GM12801 (cell line): ENCODE data around the gene USP5.

Source experiments
- TF ChIP-seq, protein P1 (sequence below): IDR thresholded peaks from one replicate; pipeline ENCODE4 v1.5.1; 2011; ENCODE audit warnings: control low read depth; ENCODE audit not compliant: insufficient read length; ENCODE audit errors: extremely low read depth

USP5 gene

DNA sequence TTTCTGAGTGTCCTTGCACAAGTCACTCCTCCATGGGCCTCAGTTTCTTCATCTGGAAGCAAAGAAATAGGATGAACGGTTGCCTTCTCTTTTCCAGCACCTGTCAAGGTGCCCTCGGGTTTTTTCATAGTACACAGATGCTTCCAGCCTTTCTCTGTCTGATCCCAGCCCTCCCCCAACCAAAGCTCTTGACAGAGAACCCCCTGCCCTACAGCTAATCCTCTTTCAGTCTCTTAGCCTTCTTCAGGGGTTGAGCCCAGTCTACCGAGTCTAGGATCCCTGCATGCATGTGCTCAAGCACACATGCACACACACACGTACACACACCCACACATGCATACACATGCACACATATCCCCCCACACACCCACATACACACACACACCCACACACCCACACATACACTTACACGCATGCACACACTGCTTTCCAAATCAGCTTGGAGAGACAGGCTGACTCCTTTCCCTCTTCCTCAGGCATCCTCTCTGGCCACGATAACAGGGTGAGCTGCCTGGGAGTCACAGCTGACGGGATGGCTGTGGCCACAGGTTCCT lies 5.6 kb upstream of the USP5 start:
- TF ChIP-seq, protein P1, sequence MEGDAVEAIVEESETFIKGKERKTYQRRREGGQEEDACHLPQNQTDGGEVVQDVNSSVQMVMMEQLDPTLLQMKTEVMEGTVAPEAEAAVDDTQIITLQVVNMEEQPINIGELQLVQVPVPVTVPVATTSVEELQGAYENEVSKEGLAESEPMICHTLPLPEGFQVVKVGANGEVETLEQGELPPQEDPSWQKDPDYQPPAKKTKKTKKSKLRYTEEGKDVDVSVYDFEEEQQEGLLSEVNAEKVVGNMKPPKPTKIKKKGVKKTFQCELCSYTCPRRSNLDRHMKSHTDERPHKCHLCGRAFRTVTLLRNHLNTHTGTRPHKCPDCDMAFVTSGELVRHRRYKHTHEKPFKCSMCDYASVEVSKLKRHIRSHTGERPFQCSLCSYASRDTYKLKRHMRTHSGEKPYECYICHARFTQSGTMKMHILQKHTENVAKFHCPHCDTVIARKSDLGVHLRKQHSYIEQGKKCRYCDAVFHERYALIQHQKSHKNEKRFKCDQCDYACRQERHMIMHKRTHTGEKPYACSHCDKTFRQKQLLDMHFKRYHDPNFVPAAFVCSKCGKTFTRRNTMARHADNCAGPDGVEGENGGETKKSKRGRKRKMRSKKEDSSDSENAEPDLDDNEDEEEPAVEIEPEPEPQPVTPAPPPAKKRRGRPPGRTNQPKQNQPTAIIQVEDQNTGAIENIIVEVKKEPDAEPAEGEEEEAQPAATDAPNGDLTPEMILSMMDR: no peak

DNA sequence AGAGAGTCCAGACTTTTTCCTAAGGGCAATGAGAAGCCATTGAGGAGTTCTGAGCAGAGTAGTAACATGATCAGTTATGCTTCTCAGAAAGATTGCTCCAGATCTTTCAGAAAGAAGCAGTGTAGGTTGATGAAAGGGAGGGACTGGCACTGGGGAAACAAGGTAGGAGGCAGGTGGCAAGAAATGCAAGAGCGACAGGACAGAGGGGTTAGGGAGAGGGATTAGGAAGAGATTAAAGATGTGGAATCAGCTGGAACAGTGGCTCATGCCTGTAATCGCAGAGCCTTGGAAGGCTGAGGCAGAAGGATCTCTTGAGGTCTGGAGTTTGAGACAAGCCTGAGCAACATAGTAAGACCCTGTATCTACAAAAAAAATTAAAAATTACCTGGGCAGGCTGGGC lies 4.3 kb upstream of the USP5 start:
- TF ChIP-seq, protein P1: no peak

DNA sequence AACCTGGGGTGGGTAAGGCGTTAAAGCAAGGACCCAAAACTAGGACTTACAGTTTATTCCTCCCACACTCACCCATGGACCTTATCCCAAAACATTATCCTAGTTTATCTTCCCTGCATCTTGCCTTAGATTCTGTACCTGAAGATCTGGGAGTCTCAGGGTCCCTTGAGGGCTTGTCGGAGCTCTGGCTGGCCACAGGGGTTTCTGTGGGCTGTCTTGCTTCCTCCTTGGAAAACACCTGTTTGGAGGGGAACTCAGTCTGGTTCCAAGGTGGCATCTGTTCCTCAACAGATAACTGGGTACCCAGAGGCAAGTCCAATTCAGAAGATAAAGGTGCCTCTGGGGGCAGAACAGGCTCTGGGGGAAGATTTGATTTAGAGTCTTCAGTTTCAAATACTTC lies 2.5 kb upstream of the USP5 start:
- TF ChIP-seq, protein P1: no peak

DNA sequence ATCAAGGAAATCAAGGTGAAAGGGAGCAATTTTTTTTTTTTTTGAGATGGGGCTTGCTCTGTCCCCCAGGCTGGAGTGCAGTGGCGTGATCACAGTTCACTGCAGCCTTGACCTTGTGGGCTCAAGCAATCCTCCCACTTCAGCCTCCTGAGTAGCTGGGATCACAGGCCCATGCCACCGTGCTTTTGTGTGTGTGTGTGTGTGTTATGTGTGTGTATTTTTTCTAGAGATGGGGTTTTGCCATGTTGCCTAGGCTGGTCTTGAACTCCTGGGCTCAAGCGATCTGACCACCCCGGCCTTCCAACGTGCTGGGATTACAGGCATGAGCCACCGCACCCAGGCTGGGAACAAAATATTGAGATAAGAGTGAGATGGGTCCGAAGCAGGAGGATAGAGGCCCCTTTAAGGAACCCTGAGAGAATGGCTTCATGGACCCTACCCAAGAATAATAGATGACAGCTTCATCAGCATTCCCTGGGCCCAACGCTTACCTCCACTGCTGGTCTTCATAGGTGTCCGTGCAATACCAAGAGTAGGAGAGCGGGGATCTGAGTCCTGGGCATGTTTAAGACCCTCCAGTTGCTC lies 1.9 kb upstream of the USP5 start:
- TF ChIP-seq, protein P1: no peak

DNA sequence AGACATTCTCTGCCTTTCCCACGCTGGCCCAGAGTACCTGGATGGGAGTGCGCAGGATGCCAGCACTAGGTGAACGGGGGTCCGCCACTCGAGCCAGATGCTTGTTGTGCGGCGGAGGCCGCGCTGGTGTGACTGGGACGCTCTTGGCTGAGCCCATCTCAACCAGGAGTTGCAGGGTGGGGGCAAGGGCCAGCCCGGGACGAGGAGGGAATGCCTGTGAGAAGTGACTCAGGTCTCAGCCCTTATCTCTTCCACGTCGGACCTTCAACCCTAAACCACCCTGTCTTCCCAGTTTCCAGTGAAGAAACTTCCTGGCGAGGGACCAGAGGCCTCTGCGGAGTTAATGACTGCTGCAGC lies 1.2 kb upstream of the USP5 start:
- TF ChIP-seq, protein P1: no peak

DNA sequence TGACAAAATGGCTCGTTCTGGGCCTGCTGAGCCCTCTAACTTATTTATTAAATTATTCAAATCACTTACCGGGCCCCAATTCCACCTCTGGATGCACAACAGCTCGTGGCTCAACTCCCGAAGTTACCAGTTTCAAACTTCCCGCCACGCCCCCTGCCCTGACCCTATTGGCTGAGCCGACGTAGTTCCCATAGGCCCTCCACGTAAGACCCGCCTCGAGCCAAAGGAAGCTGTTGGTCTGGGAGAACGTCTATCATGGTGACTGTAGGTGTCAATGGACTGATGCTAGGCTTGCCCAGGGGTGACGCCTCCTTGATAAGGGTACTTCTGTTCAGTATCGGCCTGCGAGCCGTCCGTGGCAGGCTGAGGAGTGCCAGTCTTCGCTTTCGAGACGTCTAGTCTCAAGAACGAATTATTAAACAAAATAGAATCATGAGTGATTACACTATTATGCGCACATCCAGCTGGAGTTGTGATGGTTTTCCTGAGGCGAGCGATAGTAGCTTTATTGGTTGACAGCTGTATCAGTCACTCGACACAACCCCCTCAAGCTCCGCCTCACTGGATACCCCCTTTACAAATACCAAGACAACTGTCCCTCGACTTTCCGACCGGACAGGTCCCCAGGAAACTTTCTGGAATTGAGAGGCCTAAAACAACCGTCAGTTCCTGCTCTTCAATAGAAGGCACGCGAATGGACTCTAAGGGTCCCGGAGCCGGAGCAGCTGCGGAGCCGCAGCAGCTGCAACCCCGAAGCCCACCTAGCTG lies 613 bp upstream of the USP5 start, which contains the start of gene CDCA3:
CDCA3 (minus strand) TSS at position 134 of the 768 bp plus-strand sequence. CDS start 334 bp downstream, outside the sequence.
- TF ChIP-seq, protein P1: no peak

DNA sequence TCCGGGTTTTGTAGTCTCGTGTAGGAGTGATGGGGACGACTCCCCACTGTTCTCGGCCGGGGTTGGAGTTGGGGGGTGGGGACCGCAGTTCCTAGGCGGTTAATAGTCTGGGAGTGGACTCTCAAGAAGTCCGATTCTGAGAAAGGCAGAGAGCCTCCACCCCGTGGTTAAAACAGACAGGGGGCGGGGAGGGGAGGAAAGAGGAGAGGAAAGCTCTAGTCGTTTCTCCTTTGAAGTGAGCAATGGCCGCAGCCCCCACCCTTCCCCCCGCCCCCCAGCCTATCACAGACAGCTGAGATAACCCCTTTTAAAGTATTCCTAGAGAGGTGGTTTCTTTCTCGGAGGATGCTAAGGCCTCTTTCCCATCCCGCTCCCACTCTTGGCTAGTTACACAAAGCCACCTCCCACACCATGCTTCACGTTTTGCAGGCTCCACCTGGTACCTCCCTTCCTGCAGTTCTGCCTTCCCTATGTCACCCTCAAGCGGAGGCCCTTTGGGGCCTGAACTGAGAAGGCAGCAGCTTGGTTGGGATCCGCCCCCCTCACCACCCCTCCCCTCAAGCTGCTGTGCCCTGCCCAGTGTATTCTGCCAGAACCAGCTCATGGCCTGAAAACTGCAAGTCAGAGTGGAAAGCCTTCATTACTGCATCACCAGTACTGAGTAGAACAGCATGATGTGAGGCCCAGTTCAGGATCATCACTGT lies 853 bp downstream of the USP5 start:
- TF ChIP-seq, protein P1: no peak
